ENCODE measurements around the gene TTC19.
"Not testable (repeated sequence)": the region's sequence is repeated elsewhere in the genome, so short reads cannot be mapped to it uniquely, and the experiment has no call there.

The TTC19 gene

GRCh38 chr17:15971882-15972281, 27.7 kb upstream of the TTC19 start:
- H3K4me3 ChIP-seq (replicated peaks in 1 of 2; ENCODE audit: low read depth in 2 of 2, low read length in 2 of 2): no peak overlapping the region
- TF ChIP-seq CTCF (IDR thresholded peaks at IDR 0.05; ENCODE audit: low read depth, low read length): no peak
- no peak for DNase-seq (ENCODE audit: low read depth in 2 of 2)

- TF ChIP-seq CTCF (IDR thresholded peaks at IDR 0.05; ENCODE audit: low read depth, low read length): no peak
These were observed 27.1 kb upstream of the TTC19 start for GRCh38 chr17:15972497-15972951.

GRCh38 chr17:15973016-15973415, 26.6 kb upstream of the TTC19 start:
- H3K4me3 ChIP-seq (replicated peaks in 1 of 2; ENCODE audit: low read depth in 2 of 2, low read length in 2 of 2): no peak overlapping the region
- no peak for DNase-seq (ENCODE audit: low read depth in 2 of 2)
- TF ChIP-seq CTCF (IDR thresholded peaks at IDR 0.05; ENCODE audit: low read depth, low read length): no peak

More at GRCh38 chr17:15972497-15972951, 27.1 kb upstream of the TTC19 start:
- no peak overlapping the region for H3K4me3 ChIP-seq (replicated peaks in 1 of 2; ENCODE audit: low read depth in 2 of 2, low read length in 2 of 2)
- DNase-seq (ENCODE audit: low read depth in 2 of 2): no peak

- H3K4me3 ChIP-seq (replicated peaks in 1 of 2; ENCODE audit: low read depth in 2 of 2, low read length in 2 of 2): no peak overlapping the region
- no peak for DNase-seq (ENCODE audit: low read depth in 2 of 2)
- TF ChIP-seq CTCF (IDR thresholded peaks at IDR 0.05; ENCODE audit: low read depth, low read length): no peak
These were observed 25.8 kb upstream of the TTC19 start for GRCh38 chr17:15973834-15974233.

GRCh38 chr17:15977894-15978293, 21.7 kb upstream of the TTC19 start:
- DNase-seq (ENCODE audit: low read depth in 2 of 2): no peak
- H3K4me3 ChIP-seq (replicated peaks in 1 of 2; ENCODE audit: low read depth in 2 of 2, low read length in 2 of 2): no peak overlapping the region
- TF ChIP-seq CTCF (IDR thresholded peaks at IDR 0.05; ENCODE audit: low read depth, low read length): no peak

- H3K4me3 ChIP-seq (replicated peaks in 1 of 2; ENCODE audit: low read depth in 2 of 2, low read length in 2 of 2): no peak overlapping the region
- no peak for DNase-seq (ENCODE audit: low read depth in 2 of 2)
- TF ChIP-seq CTCF (IDR thresholded peaks at IDR 0.05; ENCODE audit: low read depth, low read length): no peak
These were observed 21.0 kb upstream of the TTC19 start for GRCh38 chr17:15978606-15979005.

GRCh38 chr17:15979013-15979412, 20.6 kb upstream of the TTC19 start:
- not testable (repeated sequence) for H3K4me3 ChIP-seq (replicated peaks in 1 of 2; ENCODE audit: low read depth in 2 of 2, low read length in 2 of 2); DNase-seq (ENCODE audit: low read depth in 2 of 2)
